Measurements from ENCODE around the gene TRIL. TPM values are rescaled to one million over a fixed set of nuclear protein-coding genes. Genes with fewer than 3 reads are reported as not detected.

Gene TRIL
- total RNA-seq, 1 experiment from 2014 or later = 0.45 TPM

- Mint-ChIP-seq H3K4me1 (ENCODE audit: low read depth, unreplicated experiment) (peaks cover 6% of the 10 kb centered on the region), H3K27ac (ENCODE audit: unreplicated experiment) (no peak overlapping the region), H3K36me3 (ENCODE audit: insufficient read depth, unreplicated experiment) (no peaks in the 10 kb centered on the region), H3K27me3 (ENCODE audit: insufficient read depth, unreplicated experiment) (no peaks in the 10 kb centered on the region), H3K9me3 (ENCODE audit: unreplicated experiment) (no peaks in the 10 kb centered on the region), H3K4me3 (ENCODE audit: unreplicated experiment) (no peak overlapping the region)
- POLR2A ChIA-PET = no interaction called here
- no peaks in the 10 kb centered on the region for H3K27me3 ChIP-seq (replicated peaks; ENCODE audit: control insufficient read depth, insufficient read depth, low read length)
- CTCF ChIA-PET = interaction anchor here (0.9 to 3.6 kb wide), 2 partner anchors 51 to 186 kb away, joined by 4 to 59 read pairs; no protein-coding TSS in a partner anchor
- no peak for DNase-seq
- TF ChIP-seq, protein P1, sequence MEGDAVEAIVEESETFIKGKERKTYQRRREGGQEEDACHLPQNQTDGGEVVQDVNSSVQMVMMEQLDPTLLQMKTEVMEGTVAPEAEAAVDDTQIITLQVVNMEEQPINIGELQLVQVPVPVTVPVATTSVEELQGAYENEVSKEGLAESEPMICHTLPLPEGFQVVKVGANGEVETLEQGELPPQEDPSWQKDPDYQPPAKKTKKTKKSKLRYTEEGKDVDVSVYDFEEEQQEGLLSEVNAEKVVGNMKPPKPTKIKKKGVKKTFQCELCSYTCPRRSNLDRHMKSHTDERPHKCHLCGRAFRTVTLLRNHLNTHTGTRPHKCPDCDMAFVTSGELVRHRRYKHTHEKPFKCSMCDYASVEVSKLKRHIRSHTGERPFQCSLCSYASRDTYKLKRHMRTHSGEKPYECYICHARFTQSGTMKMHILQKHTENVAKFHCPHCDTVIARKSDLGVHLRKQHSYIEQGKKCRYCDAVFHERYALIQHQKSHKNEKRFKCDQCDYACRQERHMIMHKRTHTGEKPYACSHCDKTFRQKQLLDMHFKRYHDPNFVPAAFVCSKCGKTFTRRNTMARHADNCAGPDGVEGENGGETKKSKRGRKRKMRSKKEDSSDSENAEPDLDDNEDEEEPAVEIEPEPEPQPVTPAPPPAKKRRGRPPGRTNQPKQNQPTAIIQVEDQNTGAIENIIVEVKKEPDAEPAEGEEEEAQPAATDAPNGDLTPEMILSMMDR (IDR thresholded peaks at IDR 0.05; ENCODE audit: insufficient read depth in 1 of 2, low read depth in 1 of 2, low read length in 1 of 2, severe bottlenecking in 1 of 2, unreplicated experiment in 1 of 2) = no peak
- peaks cover 6% of the 10 kb centered on the region for H3K4me1 ChIP-seq
- BruUV-seq (replicated peaks) = no TSS peak
- H3K4me3 ChIP-seq (ENCODE audit: low read depth, low read length) = no peak overlapping the region
- intact Hi-C loops (cut with micrococcal nuclease; ENCODE audit: unreplicated experiment) = loop anchor here (10.0 kb wide), 1 partner anchor 644 kb away; the partner anchor contains the start of gene PRR15
- H3K36me3 ChIP-seq (ENCODE audit: control insufficient read depth, insufficient read depth, low read length) = no peaks in the 10 kb centered on the region
- no peaks in the 10 kb centered on the region for H3K9me3 ChIP-seq
These were observed 37.7 kb downstream of the TRIL start for GRCh38 chr7:28920424-28920823.

DNA sequence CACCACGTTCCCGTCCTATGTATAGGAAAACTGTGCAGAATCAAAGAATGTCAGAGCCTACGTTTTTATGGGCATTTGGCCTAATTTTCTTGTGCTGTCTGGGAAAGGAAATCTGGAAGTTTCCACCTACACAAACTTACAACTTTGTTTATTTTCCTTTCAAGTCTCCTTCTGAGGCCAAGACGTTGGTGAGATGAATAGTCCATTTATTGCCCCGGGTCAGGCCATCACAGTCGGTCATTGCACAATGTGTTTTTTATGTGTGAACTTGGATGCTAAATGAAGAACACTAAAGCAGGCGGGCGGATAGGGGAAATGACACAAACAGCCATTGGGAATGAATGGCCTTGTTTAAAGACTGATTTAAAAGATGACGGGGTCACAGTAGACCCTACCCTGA lies 38.6 kb downstream of the TRIL start:
- Histone ChIP-seq H3K36me3 (ENCODE audit: control insufficient read depth, insufficient read depth, low read length) (no peaks in the 10 kb centered on the region), H3K4me1 (peaks cover 6% of the 10 kb centered on the region), H3K9me3 (no peaks in the 10 kb centered on the region), H3K27me3 (replicated peaks; ENCODE audit: control insufficient read depth, insufficient read depth, low read length) (no peaks in the 10 kb centered on the region), H3K4me3 (ENCODE audit: low read depth, low read length) (no peak overlapping the region)
- no peaks in the 10 kb centered on the region for H3K27me3 Mint-ChIP-seq (ENCODE audit: insufficient read depth, unreplicated experiment)
- TF ChIP-seq, protein P1 (IDR thresholded peaks at IDR 0.05; ENCODE audit: insufficient read depth in 1 of 2, low read depth in 1 of 2, low read length in 1 of 2, severe bottlenecking in 1 of 2, unreplicated experiment in 1 of 2) = no peak
- H3K4me1 Mint-ChIP-seq (ENCODE audit: low read depth, unreplicated experiment) = peaks cover 6% of the 10 kb centered on the region
- no peaks in the 10 kb centered on the region for H3K36me3 Mint-ChIP-seq (ENCODE audit: insufficient read depth, unreplicated experiment)
- intact Hi-C loops (cut with micrococcal nuclease; ENCODE audit: unreplicated experiment) = no loop called here
- H3K27ac Mint-ChIP-seq (ENCODE audit: unreplicated experiment) = no peak overlapping the region
- ChIA-PET POLR2A (no interaction called here), CTCF (no interaction called here)
- H3K4me3 Mint-ChIP-seq (ENCODE audit: unreplicated experiment) = no peak overlapping the region
- DNase-seq = no peak
- BruUV-seq (replicated peaks) = no TSS peak
- H3K9me3 Mint-ChIP-seq (ENCODE audit: unreplicated experiment) = no peaks in the 10 kb centered on the region

DNA sequence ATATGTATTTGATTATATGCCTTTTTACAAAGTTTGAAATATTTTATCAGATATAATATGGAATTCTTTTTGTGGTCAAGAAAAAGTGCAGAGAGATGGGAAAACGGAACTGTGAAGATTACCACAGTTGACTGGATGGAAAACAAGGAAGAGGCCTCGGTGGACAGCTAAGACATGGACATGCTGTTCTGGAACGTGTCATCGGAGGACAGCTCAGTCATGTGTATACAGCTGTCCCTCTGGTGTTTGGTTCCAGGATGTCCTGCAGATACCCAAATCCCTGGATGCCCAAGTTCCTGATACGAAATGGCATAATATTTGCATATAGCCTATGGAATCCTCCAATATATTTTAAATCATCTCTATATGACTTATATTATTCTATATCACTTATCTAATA lies 49.4 kb downstream of the TRIL start:
- Histone ChIP-seq H3K4me3 (ENCODE audit: low read depth, low read length) (no peak overlapping the region), H3K27me3 (replicated peaks; ENCODE audit: control insufficient read depth, insufficient read depth, low read length) (no peaks in the 10 kb centered on the region), H3K4me1 (0 out of 2 replicates have a peak, but pooled peaks cover 5% of the 10 kb centered on the region), H3K9me3 (no peaks in the 10 kb centered on the region), H3K36me3 (ENCODE audit: control insufficient read depth, insufficient read depth, low read length) (no peaks in the 10 kb centered on the region)
- no TSS peak for BruUV-seq (replicated peaks)
- H3K9me3 Mint-ChIP-seq (ENCODE audit: unreplicated experiment) = no peaks in the 10 kb centered on the region
- no peaks in the 10 kb centered on the region for H3K4me1 Mint-ChIP-seq (ENCODE audit: low read depth, unreplicated experiment)
- H3K27me3 Mint-ChIP-seq (ENCODE audit: insufficient read depth, unreplicated experiment) = no peaks in the 10 kb centered on the region
- H3K36me3 Mint-ChIP-seq (ENCODE audit: insufficient read depth, unreplicated experiment) = no peaks in the 10 kb centered on the region
- POLR2A ChIA-PET = no interaction called here
- intact Hi-C loops (cut with micrococcal nuclease; ENCODE audit: unreplicated experiment) = no loop called here
- no peak overlapping the region for H3K4me3 Mint-ChIP-seq (ENCODE audit: unreplicated experiment)
- no peak for DNase-seq
- H3K27ac Mint-ChIP-seq (ENCODE audit: unreplicated experiment) = no peak overlapping the region
- CTCF ChIA-PET = no interaction called here
- TF ChIP-seq, protein P1 (IDR thresholded peaks at IDR 0.05; ENCODE audit: insufficient read depth in 1 of 2, low read depth in 1 of 2, low read length in 1 of 2, severe bottlenecking in 1 of 2, unreplicated experiment in 1 of 2) = no peak
